Fibroblast of skin of abdomen (primary cell): ENCODE data around the gene ATP1B3. TPM values are rescaled to one million over a fixed set of nuclear protein-coding genes. Genes with fewer than 3 reads are reported as not detected.
"Not testable (repeated sequence)": the region's sequence is repeated elsewhere in the genome, so short reads cannot be mapped to it uniquely, and the experiment has no call there.

Source experiments
- DNase-seq: peaks from one replicate; pipeline ENCODE4 v3.0.0-alpha.2; 2013
- polyA plus RNA-seq, 2 experiments: library from polyadenylated mRNA; unstranded; fragments of 120-200 nt; gene quantifications; one replicate each; pipeline ENCODE4 v1.2.1, GENCODE V29; 2013; ENCODE audit not compliant: insufficient read length in 2 of 2

The ATP1B3 gene
- polyA plus RNA-seq (2013, experiment 1 of 2; ENCODE audit: insufficient read length), result 147 TPM
- polyA plus RNA-seq (2013, experiment 2 of 2; ENCODE audit: insufficient read length), result 150 TPM

DNA sequence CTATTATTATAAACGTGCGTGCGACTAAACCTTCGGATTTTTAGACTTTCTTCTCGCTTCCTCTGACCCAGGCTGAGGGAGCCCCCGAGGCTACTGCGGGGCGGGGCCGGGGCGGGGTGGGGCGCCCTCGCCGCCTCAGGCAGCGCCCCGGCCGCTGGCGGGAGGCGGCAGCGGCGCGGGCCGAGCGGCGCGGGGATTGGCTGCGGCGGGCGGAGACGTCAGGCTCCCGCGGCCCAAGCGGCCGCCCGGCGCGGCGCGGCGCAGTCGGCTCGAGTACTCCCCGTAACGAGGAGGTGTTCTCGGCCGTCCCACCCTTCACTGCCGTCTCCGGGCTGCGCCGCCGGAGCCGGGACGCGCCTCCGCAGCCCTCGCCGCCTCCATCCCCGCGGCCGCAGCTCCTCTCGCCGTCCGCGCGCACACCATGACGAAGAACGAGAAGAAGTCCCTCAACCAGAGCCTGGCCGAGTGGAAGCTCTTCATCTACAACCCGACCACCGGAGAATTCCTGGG lies at the start of gene ATP1B3:
Gene ATP1B3, plus strand, starts transcription at position 263 of the 510 bp plus-strand sequence. Its CDS starts 159 bp downstream, at position 422.
- DNase-seq, result peak; percentile 87

GRCh38 chr3:141828487-141828886 lies 48.0 kb upstream of the ATP1B3 start:
- DNase-seq, result no peak

DNA sequence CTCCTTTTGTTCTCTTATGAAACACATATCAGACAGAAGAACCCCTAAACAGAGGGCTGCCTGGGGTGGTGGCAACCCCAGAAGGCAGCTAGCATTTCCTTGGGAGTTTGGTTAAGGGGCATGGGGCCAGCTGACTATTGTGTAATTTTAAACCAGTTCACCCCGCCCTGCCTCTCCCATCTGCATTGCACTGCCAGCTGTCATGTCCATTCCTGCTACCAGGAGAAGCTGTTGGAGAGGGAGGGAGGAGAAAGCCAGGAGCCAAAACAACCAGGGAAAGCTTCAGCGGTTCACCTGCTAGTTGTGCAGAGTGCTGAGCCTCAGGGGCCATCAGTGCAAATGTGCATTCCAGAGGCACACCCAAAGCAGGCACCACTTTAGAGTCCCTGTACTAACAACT lies 47.6 kb upstream of the ATP1B3 start:
- no peak for DNase-seq

DNA sequence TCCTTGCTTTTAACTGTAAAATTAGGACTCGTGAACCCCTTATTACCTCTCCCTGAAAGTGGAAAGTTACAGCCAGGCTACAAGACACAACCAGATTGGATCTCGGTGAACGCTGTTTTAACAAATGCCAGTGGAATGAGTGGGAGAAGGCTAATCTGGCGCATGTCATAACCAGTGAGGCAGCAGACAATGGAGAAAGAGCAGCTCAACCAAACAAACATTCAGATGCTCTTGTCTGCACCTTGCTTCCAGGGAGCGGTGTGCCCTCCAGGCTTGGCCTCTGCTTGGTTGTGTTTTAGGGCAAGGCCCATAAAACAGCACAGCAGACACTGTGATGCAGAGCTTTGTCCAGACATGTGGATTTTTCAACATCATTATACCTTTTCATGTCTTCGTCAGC lies 45.9 kb upstream of the ATP1B3 start:
- no peak for DNase-seq

- DNase-seq, result no peak
Observed at GRCh38 chr3:141834292-141834691, 42.2 kb upstream of the ATP1B3 start.

GRCh38 chr3:141835557-141836229 lies 40.8 kb upstream of the ATP1B3 start:
- DNase-seq, result no peak

DNA sequence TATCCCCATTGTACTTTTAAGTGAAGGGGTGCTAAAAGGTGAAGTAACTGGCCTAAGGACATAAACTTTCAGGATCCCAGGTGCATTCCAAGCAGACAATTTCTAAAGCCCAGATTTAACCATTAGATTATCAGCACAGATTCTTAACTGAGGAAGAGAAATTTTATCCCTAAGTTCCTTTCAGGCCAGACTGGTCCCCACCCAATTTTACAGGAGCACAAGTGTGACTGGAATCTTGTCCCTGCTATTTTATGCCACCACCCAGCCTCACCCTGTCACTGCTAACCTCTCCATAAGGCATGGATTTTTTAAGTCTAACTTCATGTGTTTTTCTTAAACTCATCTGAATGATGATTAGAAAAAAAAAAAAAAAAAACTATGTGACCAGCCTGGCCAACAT lies 37.1 kb upstream of the ATP1B3 start:
- no peak for DNase-seq

GRCh38 chr3:141840737-141841544 lies 35.5 kb upstream of the ATP1B3 start:
- peak; percentile 35 for DNase-seq

- no peak for DNase-seq
Observed at GRCh38 chr3:141844108-141844507, 32.3 kb upstream of the ATP1B3 start.

- DNase-seq, result no peak
Observed at GRCh38 chr3:141844812-141845211, 31.6 kb upstream of the ATP1B3 start.

- DNase-seq, result no peak
Observed at GRCh38 chr3:141845407-141846049, 30.9 kb upstream of the ATP1B3 start.

DNA sequence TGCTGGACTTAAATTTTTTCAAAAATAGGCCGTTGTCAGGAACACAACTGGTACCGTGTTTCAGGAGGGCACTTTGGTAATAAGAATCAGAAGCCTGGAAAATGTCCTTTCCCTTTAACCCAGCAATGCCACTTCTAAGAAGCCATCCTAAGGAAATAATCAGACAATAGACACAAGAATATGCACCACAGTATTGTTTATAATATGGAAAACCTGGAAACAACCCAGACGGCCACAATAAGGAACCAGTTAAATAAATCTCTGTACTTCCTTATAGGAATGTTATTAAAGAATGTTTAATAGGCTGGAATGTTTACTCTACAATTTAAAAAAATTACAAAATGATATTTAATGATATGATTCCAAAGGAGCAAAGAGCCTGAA lies 30.4 kb upstream of the ATP1B3 start:
- no peak for DNase-seq

DNA sequence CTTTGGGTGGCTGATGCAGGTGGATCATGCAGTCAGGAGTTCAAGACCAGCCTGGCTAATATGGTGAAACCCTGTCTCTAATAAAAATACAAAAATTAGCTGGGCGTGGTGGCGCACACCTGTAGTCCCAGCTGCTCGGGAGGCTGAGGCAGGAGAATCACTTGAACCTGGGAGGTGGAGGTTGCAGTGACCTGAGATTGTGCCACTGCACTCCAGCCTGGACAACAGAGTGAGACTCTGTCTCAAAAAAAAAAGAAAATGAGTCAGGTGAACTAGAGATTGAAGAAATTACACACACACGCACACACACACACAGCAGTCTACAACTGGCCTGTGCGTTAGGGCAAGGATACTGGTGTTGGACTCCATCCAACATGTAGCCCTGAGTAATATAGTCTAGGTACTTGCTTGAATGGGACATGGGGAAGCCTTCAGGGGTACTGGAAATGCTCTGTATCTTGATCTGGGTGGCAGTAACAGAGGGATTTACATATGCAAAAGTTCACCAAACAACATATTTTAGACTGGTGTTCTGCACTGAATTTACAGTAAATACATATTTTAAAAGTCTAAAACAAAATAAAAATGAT lies 28.2 kb upstream of the ATP1B3 start:
- DNase-seq, result not testable (repeated sequence)

- no peak for DNase-seq
Observed at GRCh38 chr3:141849056-141849815, 27.2 kb upstream of the ATP1B3 start.

DNA sequence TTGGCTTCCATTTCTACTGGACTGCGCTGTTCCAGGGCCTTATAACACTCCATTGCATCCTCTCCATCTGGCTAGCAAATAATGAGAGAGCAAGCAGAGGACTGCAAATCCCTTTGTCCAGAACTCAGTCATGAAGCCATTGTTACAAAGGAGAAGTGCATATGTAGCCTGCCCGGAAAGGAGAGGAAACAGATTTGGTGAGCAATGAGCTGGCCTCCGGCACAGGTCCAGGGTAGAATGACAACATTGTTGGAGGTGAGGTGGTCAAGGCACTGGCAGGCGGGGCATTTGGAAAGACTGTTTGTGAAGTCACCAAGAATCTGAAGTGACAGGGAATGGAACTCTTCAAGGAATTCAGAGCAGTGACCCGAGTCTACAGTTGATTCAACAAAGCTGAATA lies 25.0 kb upstream of the ATP1B3 start:
- DNase-seq, result no peak

DNA sequence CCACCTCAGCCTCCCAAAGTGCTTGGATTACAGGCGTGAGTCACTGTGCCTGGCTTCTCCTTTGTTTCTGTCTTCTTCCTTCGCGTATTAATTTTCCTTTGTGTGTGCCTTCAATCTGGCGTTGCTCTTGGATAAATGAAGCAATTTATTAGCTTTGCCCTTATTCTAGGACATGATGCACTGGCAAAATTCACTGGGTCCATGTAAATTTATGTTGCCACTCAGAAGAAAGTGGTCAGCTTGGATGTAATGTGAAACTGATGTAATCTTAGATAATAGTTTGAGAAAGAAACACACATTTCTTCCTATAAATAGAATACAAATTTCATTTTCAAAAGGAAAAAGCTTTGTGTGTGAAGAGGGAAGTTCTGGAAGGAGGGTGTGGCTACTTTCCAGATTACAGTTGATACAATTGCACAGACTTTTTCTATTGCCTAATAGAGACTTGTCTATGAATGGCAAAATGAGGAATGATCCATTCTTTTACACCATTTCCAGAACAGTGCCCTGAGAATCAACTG lies 23.3 kb upstream of the ATP1B3 start:
- no peak for DNase-seq

DNA sequence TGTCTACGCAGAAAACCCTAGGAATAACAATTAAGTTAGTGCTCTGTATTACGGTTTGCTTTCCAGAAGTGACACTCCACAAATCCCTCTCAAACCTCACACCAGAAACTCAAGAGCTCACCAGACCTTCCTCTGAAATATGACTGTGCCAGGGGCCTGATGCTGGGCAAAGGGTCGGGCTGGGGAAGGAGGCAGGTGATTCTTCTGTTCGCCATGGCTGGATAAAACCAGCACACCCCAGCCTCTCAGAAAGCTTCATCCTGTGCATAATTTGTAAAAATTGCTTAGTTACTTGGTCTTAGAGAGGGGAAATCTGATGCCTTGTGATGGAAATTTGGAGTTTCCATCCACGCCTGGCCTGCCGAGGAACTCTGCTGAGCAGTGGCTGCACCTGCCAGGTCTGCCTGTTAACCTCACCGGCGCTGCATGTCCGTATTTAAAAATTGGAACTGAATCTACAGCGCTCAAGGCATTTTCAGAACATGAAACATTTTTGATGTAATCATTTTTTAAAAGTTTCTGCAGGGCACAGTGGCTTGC lies 22.7 kb upstream of the ATP1B3 start:
- no peak for DNase-seq

DNA sequence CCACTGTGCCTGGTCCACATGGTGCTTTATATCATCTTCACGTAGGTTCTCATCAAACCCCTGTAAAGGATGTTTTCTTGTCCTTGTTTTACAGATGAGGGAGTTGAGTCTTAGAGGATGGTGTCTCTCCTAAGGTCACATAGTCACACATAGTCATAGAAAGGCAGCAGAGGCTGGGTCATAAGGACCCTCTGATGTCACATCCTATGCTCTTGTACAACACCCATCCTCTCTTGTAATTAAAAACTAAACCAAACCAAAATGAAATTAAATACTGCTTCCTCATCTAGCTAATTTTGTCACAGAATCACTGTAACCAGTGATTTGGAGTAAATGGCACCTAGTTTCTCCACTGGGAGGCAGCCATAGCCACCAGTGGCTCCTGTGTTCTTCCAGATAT lies 21.8 kb upstream of the ATP1B3 start:
- DNase-seq, result no peak

GRCh38 chr3:141858312-141858711 lies 18.1 kb upstream of the ATP1B3 start:
- DNase-seq, result no peak

DNA sequence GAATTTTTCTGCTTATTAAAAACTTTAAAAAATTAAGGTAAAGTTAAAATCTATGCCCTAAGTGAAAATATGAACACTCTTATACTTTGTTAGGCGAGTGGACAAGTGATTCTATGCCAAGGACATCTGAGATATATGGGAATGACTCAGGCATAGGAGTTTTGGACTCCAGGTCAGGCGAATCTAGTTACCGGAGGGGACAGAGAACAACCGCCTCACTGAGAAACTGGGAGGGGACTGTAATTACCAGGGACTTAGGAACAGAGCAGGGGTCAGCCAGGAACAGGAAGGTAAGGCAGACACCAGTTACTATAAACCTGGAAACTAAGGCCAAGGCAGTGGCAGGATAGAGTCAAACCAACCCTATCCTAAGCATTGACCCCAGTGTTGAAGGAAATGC lies 16.8 kb upstream of the ATP1B3 start:
- no peak for DNase-seq

GRCh38 chr3:141860086-141860669 lies 16.3 kb upstream of the ATP1B3 start:
- DNase-seq, result no peak
